Keratinocyte (primary cell): ENCODE measurements around the gene SP4. TPM values are rescaled to one million over a fixed set of nuclear protein-coding genes. Genes with fewer than 3 reads are reported as not detected.

ENCODE experiments used
- DNase-seq: peaks from one replicate; pipeline ENCODE4 v3.0.0-alpha.2; 2011; ENCODE audit warnings: low read depth, missing footprints, low spot score
- FAIRE-seq: peaks from 2 replicates; lab custom pipeline; 2011; peaks lifted over from hg19 to GRCh38; lab: Jason Lieb, UNC
- H2AFZ ChIP-seq: 2 replicates; pipeline ENCODE4 v1.6.0; 2012; ENCODE audit warnings: low read length, control low read depth, inconsistent platforms; ENCODE audit not compliant: control insufficient read depth
- H3K27ac ChIP-seq: 2 replicates; pipeline ENCODE4 v1.5.1; 2011; ENCODE audit warnings: low read length; ENCODE audit not compliant: control insufficient read depth, insufficient read depth
- H3K27me3 ChIP-seq: 3 replicates; pipeline ENCODE4 v1.6.0; 2011; ENCODE audit warnings: low read length; ENCODE audit not compliant: control insufficient read depth, insufficient read depth; ENCODE audit errors: extremely low read depth
- H3K36me3 ChIP-seq, 2 experiments: 2 replicates in 1 of 2; 3 replicates in 1 of 2; pipeline ENCODE4 v1.5.1; 2011; ENCODE audit warnings: low read length in 2 of 2, mild to moderate bottlenecking in 1 of 2; ENCODE audit not compliant: control insufficient read depth in 2 of 2, insufficient read depth in 2 of 2; ENCODE audit errors: extremely low read depth in 1 of 2
- H3K4me1 ChIP-seq: 3 replicates; pipeline ENCODE4 v1.5.1; 2011; ENCODE audit warnings: low read length; ENCODE audit not compliant: control insufficient read depth, insufficient read depth; ENCODE audit errors: extremely low read depth
- H3K4me2 ChIP-seq: 3 replicates; pipeline ENCODE4 v1.6.0; 2011; ENCODE audit warnings: low read depth, low read length; ENCODE audit not compliant: control insufficient read depth, insufficient read depth; ENCODE audit errors: extremely low read depth
- H3K4me3 ChIP-seq, 3 experiments: fragments of 200-600 bp in 1 of 3; sonication (generic) in 1 of 3; 2 replicates in 2 of 3; 3 replicates in 1 of 3; pipeline ENCODE4 v1.5.1; 2011 to 2016; ENCODE audit warnings: low read length in 3 of 3, mild to moderate bottlenecking in 3 of 3, control low read depth in 2 of 3, inconsistent platforms in 1 of 3, low read depth in 1 of 3, mixed read lengths in 1 of 3, mixed run types in 1 of 3, moderate library complexity in 1 of 3; ENCODE audit not compliant: control insufficient read depth in 2 of 3, insufficient read depth in 2 of 3; ENCODE audit errors: extremely low read depth in 1 of 3
- H3K79me2 ChIP-seq: 2 replicates; pipeline ENCODE4 v1.6.0; 2012; ENCODE audit warnings: low read length; ENCODE audit not compliant: control insufficient read depth, insufficient read depth
- H3K9ac ChIP-seq: 3 replicates; pipeline ENCODE4 v1.6.0; 2011; ENCODE audit warnings: low read length; ENCODE audit not compliant: control insufficient read depth, insufficient read depth; ENCODE audit errors: extremely low read depth
- H3K9me1 ChIP-seq: 3 replicates; pipeline ENCODE4 v1.6.0; 2011; ENCODE audit warnings: low read length; ENCODE audit not compliant: control insufficient read depth, insufficient read depth; ENCODE audit errors: extremely low read depth
- H3K9me3 ChIP-seq: 2 replicates; pipeline ENCODE4 v1.5.1; 2012; ENCODE audit warnings: low read depth, low read length; ENCODE audit not compliant: control insufficient read depth
- H4K20me1 ChIP-seq: 3 replicates; pipeline ENCODE4 v1.6.0; 2011; ENCODE audit warnings: low read length; ENCODE audit not compliant: control insufficient read depth, insufficient read depth; ENCODE audit errors: extremely low read depth
- EZH2 ChIP-seq: IDR thresholded peaks from one replicate; pipeline ENCODE4 v1.6.1; 2012; ENCODE audit warnings: inconsistent platforms, mild to moderate bottlenecking, low read length, moderate library complexity
- dilution Hi-C: fragments of 300-500 bp; cut with MboI; formaldehyde crosslinking; loops from one replicate; pipeline ENCODE4 v1.7.0; 2020; ENCODE audit warnings: low sequenced_read_pairs; ENCODE audit not compliant: extremely low pct_ligation_motif_present
- polyA plus RNA-seq, 5 experiments: library from polyadenylated mRNA; depleted of rRNA in 3 of 5; stranded (reverse) in 3 of 5; stranded (forward) in 1 of 5; unstranded in 1 of 5; fragments of >200 nt; gene quantifications; 1 replicate in 1 of 5; 2 replicates in 3 of 5; 3 replicates in 1 of 5; pipeline versions ENCODE4 v1.2.1 to v1.2.3, GENCODE V29; 2011 to 2012; ENCODE audit warnings: missing spikeins in 2 of 5, low read depth in 1 of 5, low replicate concordance in 1 of 5
- TF ChIP-seq, protein P1 (sequence below), 3 experiments: IDR thresholded peaks in 1 of 3; conservative IDR thresholded peaks in 1 of 3; optimal IDR thresholded peaks in 1 of 3; 2 replicates in 2 of 3; 3 replicates in 1 of 3; pipeline versions ENCODE3 to v1.5.1; 2011; ENCODE audit warnings: low read length in 3 of 3, mild to moderate bottlenecking in 3 of 3, moderate library complexity in 2 of 3, control low read depth in 1 of 3, inconsistent platforms in 1 of 3; ENCODE audit not compliant: insufficient read depth in 2 of 3; ENCODE audit errors: extremely low read depth in 1 of 3

Gene SP4
- polyA plus RNA-seq, 1 donor (not counting 4 experiments of a cell fraction or from before 2014, with no cell fraction given) = 1.5 TPM

DNA sequence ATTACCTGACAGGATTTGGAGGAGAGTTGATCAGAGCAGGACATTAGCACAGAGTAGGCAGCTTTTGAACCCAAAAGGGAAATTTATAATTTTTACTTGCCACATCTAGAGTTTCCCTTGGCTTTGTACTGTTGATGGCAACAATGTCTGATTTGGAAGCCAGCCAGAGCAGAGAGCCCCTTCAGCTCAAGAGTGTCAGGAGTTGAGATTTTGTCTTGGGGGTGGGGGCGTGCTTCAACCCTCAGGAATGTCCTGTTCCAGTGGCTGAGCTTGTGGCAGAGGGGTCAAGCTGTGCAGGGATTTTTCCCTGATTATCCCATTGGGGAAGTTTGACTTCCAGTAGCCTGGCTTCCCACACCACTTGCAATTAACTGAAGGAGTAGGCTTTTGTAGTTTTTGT, 27.0 kb downstream of the SP4 start:
- Histone ChIP-seq H3K27ac (no peak overlapping the region), H3K27me3 (no peaks in the 10 kb centered on the region), H3K4me3 (no peak overlapping the region), H3K4me2 (no peak overlapping the region), H3K36me3 (no peaks in the 10 kb centered on the region), H2AFZ (no peak overlapping the region), H3K9ac (no peak overlapping the region), H3K4me1 (no peaks in the 10 kb centered on the region), H3K9me3 (peaks cover 2% of the 10 kb centered on the region), H3K9me1 (no peaks in the 10 kb centered on the region), H3K79me2 (no peaks in the 10 kb centered on the region), H4K20me1 (no peaks in the 10 kb centered on the region)
- TF ChIP-seq, protein P1, sequence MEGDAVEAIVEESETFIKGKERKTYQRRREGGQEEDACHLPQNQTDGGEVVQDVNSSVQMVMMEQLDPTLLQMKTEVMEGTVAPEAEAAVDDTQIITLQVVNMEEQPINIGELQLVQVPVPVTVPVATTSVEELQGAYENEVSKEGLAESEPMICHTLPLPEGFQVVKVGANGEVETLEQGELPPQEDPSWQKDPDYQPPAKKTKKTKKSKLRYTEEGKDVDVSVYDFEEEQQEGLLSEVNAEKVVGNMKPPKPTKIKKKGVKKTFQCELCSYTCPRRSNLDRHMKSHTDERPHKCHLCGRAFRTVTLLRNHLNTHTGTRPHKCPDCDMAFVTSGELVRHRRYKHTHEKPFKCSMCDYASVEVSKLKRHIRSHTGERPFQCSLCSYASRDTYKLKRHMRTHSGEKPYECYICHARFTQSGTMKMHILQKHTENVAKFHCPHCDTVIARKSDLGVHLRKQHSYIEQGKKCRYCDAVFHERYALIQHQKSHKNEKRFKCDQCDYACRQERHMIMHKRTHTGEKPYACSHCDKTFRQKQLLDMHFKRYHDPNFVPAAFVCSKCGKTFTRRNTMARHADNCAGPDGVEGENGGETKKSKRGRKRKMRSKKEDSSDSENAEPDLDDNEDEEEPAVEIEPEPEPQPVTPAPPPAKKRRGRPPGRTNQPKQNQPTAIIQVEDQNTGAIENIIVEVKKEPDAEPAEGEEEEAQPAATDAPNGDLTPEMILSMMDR (optimal IDR thresholded peaks at IDR 0.05 in 1 of 3, IDR thresholded peaks at IDR 0.05 in 1 of 3, conservative IDR thresholded peaks at IDR 0.05 in 1 of 3; ENCODE audit: extremely low read depth in 1 of 3, insufficient read depth in 2 of 3, low read length in 3 of 3) = no peak
- TF ChIP-seq EZH2 = no peak
- no peak for DNase-seq
- dilution Hi-C loops = no loop called here
- FAIRE-seq = no peak

DNA sequence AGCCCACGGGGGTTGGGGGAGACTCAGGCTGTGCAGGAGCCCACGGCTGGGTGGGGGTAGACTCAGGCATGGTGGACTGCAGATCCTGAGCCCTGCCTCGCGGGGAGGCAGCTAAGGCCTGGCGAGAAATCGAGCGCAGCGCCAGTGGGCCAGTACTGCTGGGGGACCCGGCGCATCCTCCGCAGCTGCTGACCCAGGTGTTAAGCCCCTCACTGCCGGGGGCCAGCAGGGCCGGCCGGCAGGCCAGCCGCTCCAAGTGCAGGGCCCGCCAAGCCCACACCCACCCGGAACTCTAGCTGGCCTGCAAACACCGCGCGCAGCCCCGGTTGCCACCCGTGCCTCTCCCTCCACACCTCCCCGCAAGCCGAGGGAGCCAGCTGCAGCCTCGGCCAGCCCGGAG, 33.4 kb downstream of the SP4 start:
- Histone ChIP-seq H3K4me3 (no peak overlapping the region), H3K9ac (no peak overlapping the region), H2AFZ (no peak overlapping the region), H3K36me3 (no peaks in the 10 kb centered on the region), H3K27me3 (no peaks in the 10 kb centered on the region), H3K9me1 (no peaks in the 10 kb centered on the region), H3K9me3 (no peaks in the 10 kb centered on the region), H3K79me2 (no peaks in the 10 kb centered on the region), H4K20me1 (no peaks in the 10 kb centered on the region), H3K4me2 (no peak overlapping the region), H3K27ac (no peak overlapping the region), H3K4me1 (no peaks in the 10 kb centered on the region)
- TF ChIP-seq EZH2 = no peak
- TF ChIP-seq, protein P1 (optimal IDR thresholded peaks at IDR 0.05 in 1 of 3, IDR thresholded peaks at IDR 0.05 in 1 of 3, conservative IDR thresholded peaks at IDR 0.05 in 1 of 3; ENCODE audit: extremely low read depth in 1 of 3, insufficient read depth in 2 of 3, low read length in 3 of 3) = no peak
- no peak for DNase-seq
- no peak for FAIRE-seq
- dilution Hi-C loops = no loop called here
